HEK293 (cell line): ENCODE data around the gene HBEGF.

ENCODE experiments used
- CTCF ChIA-PET: fragments of 350-600 bp; formaldehyde crosslinking; extraction: SDS; loops from one replicate; lab custom pipeline; 2021; ENCODE audit warnings: antibody characterized with exemption; lab: Yijun Ruan, JAX
- POLR2A ChIA-PET: fragments of 300-600 bp; formaldehyde crosslinking; extraction: SDS; loops from one replicate; lab custom pipeline; 2020; ENCODE audit warnings: antibody characterized with exemption, inconsistent platforms; lab: Yijun Ruan, JAX
- H3K27ac ChIP-seq: fragments of 200-500 bp; sonication (Bioruptor generic); 2 replicates; pipeline ENCODE4 v1.5.1; 2014; ENCODE audit warnings: low read depth, low read length, control low read depth, inconsistent platforms; ENCODE audit errors: extremely low read depth
- H3K36me3 ChIP-seq, 2 experiments: fragments of 200-500 bp in 1 of 2; sonication (Bioruptor generic) in 1 of 2; 1 replicate in 1 of 2; 2 replicates in 1 of 2; pipeline ENCODE4 v1.5.1; 2014 to 2017; ENCODE audit warnings: inconsistent platforms in 2 of 2, low read length in 2 of 2; ENCODE audit not compliant: control insufficient read depth in 2 of 2, insufficient read depth in 1 of 2
- H3K4me1 ChIP-seq: fragments of 200-500 bp; sonication (Bioruptor generic); 2 replicates; pipeline ENCODE4 v1.5.1; 2014; ENCODE audit warnings: mild to moderate bottlenecking, low read length, inconsistent platforms; ENCODE audit not compliant: control insufficient read depth, insufficient read depth
- H3K4me3 ChIP-seq: 2 replicates; pipeline ENCODE4 v1.5.1; 2011; ENCODE audit warnings: low read depth, mild to moderate bottlenecking, control low read depth, low read length, moderate library complexity
- H3K9me3 ChIP-seq: fragments of 200-500 bp; sonication (Bioruptor generic); 2 replicates; pipeline ENCODE4 v1.5.1; 2014; ENCODE audit warnings: low read depth, low read length, inconsistent platforms; ENCODE audit not compliant: control insufficient read depth, insufficient read depth
- EGR2 ChIP-seq: fragments of 450-650 bp; formaldehyde crosslinking; IDR thresholded peaks from 2 replicates; pipeline ENCODE4 v1.5.1; 2016; ENCODE audit warnings: low read depth, missing biosample characterization, missing genetic modification characterization
- KLF8 ChIP-seq: fragments of 450-650 bp; formaldehyde crosslinking; IDR thresholded peaks from 2 replicates; pipeline ENCODE4 v1.5.1; 2016; ENCODE audit warnings: missing biosample characterization, missing genetic modification characterization
- PRDM2 ChIP-seq: fragments of 450-650 bp; formaldehyde crosslinking; IDR thresholded peaks from 2 replicates; pipeline ENCODE4 v1.5.1; 2016; ENCODE audit warnings: missing biosample characterization, missing genetic modification characterization, borderline replicate concordance
- PRDM4 ChIP-seq: fragments of 450-650 bp; formaldehyde crosslinking; IDR thresholded peaks from 2 replicates; pipeline ENCODE4 v1.5.1; 2017; ENCODE audit warnings: missing biosample characterization, missing genetic modification characterization
- ZNF155 ChIP-seq: fragments of 450-650 bp; formaldehyde crosslinking; IDR thresholded peaks from 2 replicates; pipeline ENCODE4 v1.5.1; 2016; ENCODE audit warnings: missing biosample characterization, missing genetic modification characterization
- ZNF184 ChIP-seq: fragments of 450-650 bp; IDR thresholded peaks from 2 replicates; pipeline ENCODE4 v1.5.1; 2018; ENCODE audit warnings: missing biosample characterization, mild to moderate bottlenecking, missing genetic modification characterization
- ZNF26 ChIP-seq: fragments of 450-650 bp; formaldehyde crosslinking; IDR thresholded peaks from 2 replicates; pipeline ENCODE4 v1.5.1; 2016; ENCODE audit warnings: missing biosample characterization, missing genetic modification characterization
- ZNF37A ChIP-seq: fragments of 450-650 bp; IDR thresholded peaks from 2 replicates; pipeline ENCODE4 v1.5.1; 2018; ENCODE audit warnings: missing biosample characterization, missing genetic modification characterization
- ZNF398 ChIP-seq: fragments of 450-650 bp; formaldehyde crosslinking; IDR thresholded peaks from 2 replicates; pipeline ENCODE4 v1.5.1; 2017; ENCODE audit warnings: missing biosample characterization, missing genetic modification characterization
- ZNF530 ChIP-seq: fragments of 450-650 bp; formaldehyde crosslinking; IDR thresholded peaks from 2 replicates; pipeline ENCODE4 v1.5.1; 2016; ENCODE audit warnings: low read depth, missing biosample characterization, missing genetic modification characterization
- ZNF624 ChIP-seq: fragments of 450-650 bp; formaldehyde crosslinking; IDR thresholded peaks from 2 replicates; pipeline ENCODE4 v1.5.1; 2017; ENCODE audit warnings: missing biosample characterization, missing genetic modification characterization
- ZNF645 ChIP-seq: fragments of 450-650 bp; formaldehyde crosslinking; IDR thresholded peaks from 2 replicates; pipeline ENCODE4; 2016; ENCODE audit warnings: missing biosample characterization, missing genetic modification characterization
- ZNF701 ChIP-seq: fragments of 450-650 bp; formaldehyde crosslinking; IDR thresholded peaks from 2 replicates; pipeline ENCODE4 v1.5.1; 2016; ENCODE audit warnings: missing biosample characterization, missing genetic modification characterization
- ZNF768 ChIP-seq: fragments of 450-650 bp; formaldehyde crosslinking; IDR thresholded peaks from 2 replicates; pipeline ENCODE4 v1.5.1; 2018; ENCODE audit warnings: missing biosample characterization, mild to moderate bottlenecking, missing genetic modification characterization

HBEGF gene

GRCh38 chr5:140325486-140325885, 20.9 kb downstream of the HBEGF start:
- no peak overlapping the region for H3K27ac ChIP-seq
- CTCF ChIA-PET = interaction anchor here (0.6 to 1.7 kb wide), 3 partner anchors 18 to 80 kb away, joined by 3 to 5 read pairs (median 4); no protein-coding TSS in a partner anchor
- no peaks in the 10 kb centered on the region for H3K9me3 ChIP-seq
- H3K4me1 ChIP-seq = peaks cover 10% of the 10 kb centered on the region
- POLR2A ChIA-PET = no interaction called here
- no peak overlapping the region for H3K4me3 ChIP-seq
- TF ChIP-seq ZNF26 (tag by site-specific recombination) = no peak
- no peak for TF ChIP-seq ZNF624 (tag by site-specific recombination)
- TF ChIP-seq ZNF184 (tag by site-specific recombination) = no peak
- no peak for TF ChIP-seq ZNF155 (tag by site-specific recombination)
- no peak for TF ChIP-seq PRDM4
- no peak for TF ChIP-seq EGR2 (tag by site-specific recombination)
- TF ChIP-seq KLF8 = no peak
- no peak for TF ChIP-seq PRDM2 (tag by site-specific recombination)
- TF ChIP-seq ZNF701 = no peak
- TF ChIP-seq ZNF530 (tag by site-specific recombination) = no peak
- TF ChIP-seq ZNF645 = no peak
- TF ChIP-seq ZNF37A (tag by site-specific recombination) = no peak
- TF ChIP-seq ZNF398 = no peak
- TF ChIP-seq ZNF768 (tag by site-specific recombination) = no peak
- no peaks in the 10 kb centered on the region for H3K36me3 ChIP-seq
